Measurements from ENCODE around the gene OXNAD1. TPM values are rescaled to one million over a fixed set of nuclear protein-coding genes. Genes with fewer than 3 reads are reported as not detected.
A peak's percentile ranks its signal among the peaks of the same experiment; 100 is the strongest.

OXNAD1 gene
- total RNA-seq, 1 donor from 2014 or later, result 13.2 TPM

DNA sequence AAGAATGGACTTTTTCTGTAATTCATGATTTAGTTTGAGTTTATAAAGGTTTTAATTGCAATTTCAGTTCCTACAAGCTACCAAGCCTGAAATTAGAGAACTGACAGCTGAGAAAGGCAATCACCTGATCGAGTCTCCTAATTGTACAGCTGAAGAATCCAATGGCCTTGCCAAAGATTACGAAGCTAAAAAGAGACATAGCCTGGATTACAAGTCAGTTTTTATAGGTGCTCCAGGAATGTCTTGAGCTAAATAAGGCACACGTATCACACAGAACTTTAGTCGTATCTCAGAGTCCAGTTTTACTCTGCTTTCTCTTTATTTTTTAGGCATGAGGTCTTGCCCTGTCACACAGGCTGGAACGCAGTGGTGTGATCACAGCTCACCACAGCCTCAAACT, 6.8 kb upstream of the OXNAD1 start:
- TF ChIP-seq, protein P1, sequence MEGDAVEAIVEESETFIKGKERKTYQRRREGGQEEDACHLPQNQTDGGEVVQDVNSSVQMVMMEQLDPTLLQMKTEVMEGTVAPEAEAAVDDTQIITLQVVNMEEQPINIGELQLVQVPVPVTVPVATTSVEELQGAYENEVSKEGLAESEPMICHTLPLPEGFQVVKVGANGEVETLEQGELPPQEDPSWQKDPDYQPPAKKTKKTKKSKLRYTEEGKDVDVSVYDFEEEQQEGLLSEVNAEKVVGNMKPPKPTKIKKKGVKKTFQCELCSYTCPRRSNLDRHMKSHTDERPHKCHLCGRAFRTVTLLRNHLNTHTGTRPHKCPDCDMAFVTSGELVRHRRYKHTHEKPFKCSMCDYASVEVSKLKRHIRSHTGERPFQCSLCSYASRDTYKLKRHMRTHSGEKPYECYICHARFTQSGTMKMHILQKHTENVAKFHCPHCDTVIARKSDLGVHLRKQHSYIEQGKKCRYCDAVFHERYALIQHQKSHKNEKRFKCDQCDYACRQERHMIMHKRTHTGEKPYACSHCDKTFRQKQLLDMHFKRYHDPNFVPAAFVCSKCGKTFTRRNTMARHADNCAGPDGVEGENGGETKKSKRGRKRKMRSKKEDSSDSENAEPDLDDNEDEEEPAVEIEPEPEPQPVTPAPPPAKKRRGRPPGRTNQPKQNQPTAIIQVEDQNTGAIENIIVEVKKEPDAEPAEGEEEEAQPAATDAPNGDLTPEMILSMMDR (IDR thresholded peaks at IDR 0.05; ENCODE audit: unreplicated experiment), result no peak
- peaks cover 5% of the 10 kb centered on the region for H3K36me3 Mint-ChIP-seq

DNA sequence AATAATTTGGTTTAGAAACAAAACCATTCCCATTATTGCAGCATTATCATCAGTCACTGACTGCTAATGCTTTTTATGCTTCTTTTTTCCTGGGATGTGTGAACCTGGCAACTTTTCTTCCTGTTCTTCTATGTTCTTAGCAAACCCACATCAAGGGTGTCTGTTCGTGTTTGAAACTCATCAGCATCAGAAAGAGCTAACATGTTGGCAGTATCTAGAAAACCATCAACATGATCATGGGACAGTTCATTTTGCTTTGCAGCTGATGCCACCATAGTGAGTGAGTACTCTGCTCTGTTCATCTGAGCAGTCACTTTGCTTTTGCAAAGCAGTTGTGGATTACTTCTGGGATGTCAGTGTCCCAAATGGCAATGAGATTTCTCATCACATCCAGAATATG, 6.1 kb upstream of the OXNAD1 start:
- Mint-ChIP-seq H3K4me1 (peaks cover under 1% of the 10 kb centered on the region), H3K27ac (no peak overlapping the region), H3K27me3 (ENCODE audit: low read depth) (no peaks in the 10 kb centered on the region), H3K4me3 (no peak overlapping the region), H3K9me3 (no peaks in the 10 kb centered on the region), H3K36me3 (peaks cover 5% of the 10 kb centered on the region)
- TF ChIP-seq, protein P1 (IDR thresholded peaks at IDR 0.05; ENCODE audit: unreplicated experiment), result no peak
- DNase-seq (ENCODE audit: low spot score in 2 of 2, unreplicated experiment in 2 of 2), result no peak

More for the DNA sequence above, 6.8 kb upstream of the OXNAD1 start:
- no peaks in the 10 kb centered on the region for H3K4me1 Mint-ChIP-seq
- H3K27me3 Mint-ChIP-seq (ENCODE audit: low read depth), result no peaks in the 10 kb centered on the region
- H3K9me3 Mint-ChIP-seq, result no peaks in the 10 kb centered on the region
- no peak overlapping the region for H3K27ac Mint-ChIP-seq
- DNase-seq (ENCODE audit: low spot score in 2 of 2, unreplicated experiment in 2 of 2), result no peak
- H3K4me3 Mint-ChIP-seq, result no peak overlapping the region

DNA sequence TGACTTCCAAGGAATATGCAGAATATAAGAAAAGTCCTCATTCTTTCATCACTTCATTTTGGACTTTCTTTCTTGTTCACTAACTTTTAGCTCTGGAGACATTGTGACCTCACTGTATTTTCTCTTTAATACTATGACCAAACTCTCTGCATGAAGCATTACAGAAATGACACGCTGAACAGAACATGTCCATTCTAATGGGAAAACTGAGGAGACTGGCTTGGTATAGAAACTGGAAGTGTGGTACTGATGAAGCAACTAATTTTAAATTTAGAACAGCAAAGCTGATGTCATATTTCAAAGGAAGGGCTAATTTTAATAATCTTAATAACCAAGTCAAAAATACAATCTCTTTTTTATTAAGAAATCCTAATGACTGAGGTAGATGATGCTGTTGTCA, 5.0 kb upstream of the OXNAD1 start:
- Mint-ChIP-seq H3K4me3 (no peak overlapping the region), H3K36me3 (peaks cover 5% of the 10 kb centered on the region), H3K4me1 (peaks cover 4% of the 10 kb centered on the region), H3K27ac (no peak overlapping the region), H3K27me3 (ENCODE audit: low read depth) (no peaks in the 10 kb centered on the region), H3K9me3 (no peaks in the 10 kb centered on the region)
- DNase-seq (ENCODE audit: low spot score in 2 of 2, unreplicated experiment in 2 of 2), result no peak
- TF ChIP-seq, protein P1 (IDR thresholded peaks at IDR 0.05; ENCODE audit: unreplicated experiment), result no peak

DNA sequence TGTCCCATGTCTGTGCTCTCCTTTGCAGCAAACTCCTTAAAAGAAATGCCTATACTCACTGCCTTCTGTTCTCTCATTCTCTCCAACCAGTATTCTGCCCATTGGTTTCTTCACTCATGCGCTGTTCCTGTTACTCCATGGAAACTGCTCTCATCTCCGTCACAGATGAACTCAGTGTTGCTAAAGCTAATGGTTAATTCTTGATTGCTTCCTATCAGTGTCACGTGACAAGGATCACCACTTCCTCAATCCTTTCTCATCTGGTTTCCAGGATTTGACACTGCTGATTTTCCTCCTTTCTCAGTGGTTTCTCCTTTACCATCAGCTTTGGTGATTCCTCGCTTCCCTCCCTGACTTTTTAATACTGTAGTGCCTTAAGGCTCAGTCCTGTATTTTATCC, 2.8 kb upstream of the OXNAD1 start:
- TF ChIP-seq, protein P1 (IDR thresholded peaks at IDR 0.05; ENCODE audit: unreplicated experiment), result no peak
- Mint-ChIP-seq H3K4me3 (no peak overlapping the region), H3K36me3 (peaks cover 5% of the 10 kb centered on the region), H3K27me3 (ENCODE audit: low read depth) (no peaks in the 10 kb centered on the region), H3K4me1 (peaks cover 20% of the 10 kb centered on the region), H3K27ac (no peak overlapping the region), H3K9me3 (no peaks in the 10 kb centered on the region)
- DNase-seq (ENCODE audit: low spot score in 2 of 2, unreplicated experiment in 2 of 2), result no peak

DNA sequence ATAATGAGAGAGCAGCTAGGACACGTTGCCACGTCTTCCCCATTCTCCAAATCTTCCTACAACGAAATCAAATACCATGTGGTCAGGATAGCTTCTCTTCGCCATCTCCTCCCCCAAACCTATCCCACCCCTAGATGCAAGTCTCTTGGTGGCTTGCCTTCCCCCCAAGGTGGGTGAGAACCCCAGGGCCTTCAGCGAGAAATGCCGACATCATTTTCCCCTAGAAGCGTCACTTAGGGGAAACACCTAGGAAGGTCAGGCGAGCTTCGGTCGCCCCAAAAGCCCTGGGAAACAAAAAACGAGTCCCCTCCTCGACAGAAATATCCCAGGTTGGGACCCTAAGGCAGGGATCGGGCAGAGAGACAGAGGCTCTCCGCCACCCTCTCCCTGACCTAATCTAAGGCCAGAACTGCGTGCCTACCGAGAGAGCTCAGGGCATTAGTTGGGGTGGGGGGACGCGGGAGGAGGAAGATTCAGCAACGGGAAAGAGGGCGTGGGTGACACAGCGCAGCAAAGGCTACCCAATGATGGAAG, 771 bp upstream of the OXNAD1 start:
- Mint-ChIP-seq H3K4me3 (peak overlapping the region; percentile 99), H3K27ac (peak overlapping the region; percentile 100), H3K27me3 (ENCODE audit: low read depth) (no peaks in the 10 kb centered on the region), H3K36me3 (peaks cover 5% of the 10 kb centered on the region), H3K4me1 (peaks cover 25% of the 10 kb centered on the region), H3K9me3 (no peaks in the 10 kb centered on the region)
- DNase-seq (ENCODE audit: low spot score in 2 of 2, unreplicated experiment in 2 of 2), result no peak
- TF ChIP-seq, protein P1 (IDR thresholded peaks at IDR 0.05; ENCODE audit: unreplicated experiment), result no peak

DNA sequence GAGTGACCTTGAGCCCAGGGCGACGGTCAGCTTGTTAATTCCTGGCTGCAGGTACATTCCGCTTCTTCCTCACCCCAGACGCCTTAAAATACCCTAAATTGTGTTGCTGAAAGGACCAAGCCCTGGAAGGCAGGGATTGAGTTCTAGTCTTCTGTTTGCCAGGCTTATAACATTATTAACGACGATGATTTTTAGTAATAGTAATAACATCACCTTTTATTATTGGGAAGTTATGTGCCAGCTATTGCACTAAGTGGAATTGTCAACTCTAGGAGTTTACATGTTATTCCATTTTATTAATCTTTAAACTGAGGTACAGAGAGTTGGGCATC, 409 bp downstream of the OXNAD1 start:
- no peaks in the 10 kb centered on the region for H3K36me3 Mint-ChIP-seq
- H3K27ac Mint-ChIP-seq, result peak overlapping the region; percentile 100
- H3K9me3 Mint-ChIP-seq, result no peaks in the 10 kb centered on the region
- peaks cover 25% of the 10 kb centered on the region for H3K4me1 Mint-ChIP-seq
- no peak for DNase-seq (ENCODE audit: low spot score in 2 of 2, unreplicated experiment in 2 of 2)
- TF ChIP-seq, protein P1 (IDR thresholded peaks at IDR 0.05; ENCODE audit: unreplicated experiment), result no peak
- no peaks in the 10 kb centered on the region for H3K27me3 Mint-ChIP-seq (ENCODE audit: low read depth)
- peak overlapping the region; percentile 99 for H3K4me3 Mint-ChIP-seq
